Lower leg skin (tissue), 3 donors: ENCODE results near the gene ARPP21.

ENCODE experiments used
- POLR2A ChIP-seq, 2 donors: fragments of 450-650 bp; IDR thresholded peaks; one replicate each; pipeline ENCODE4 v1.6.1; 2016 to 2017; ENCODE audit warnings: antibody characterized with exemption in 2 of 2, mild to moderate bottlenecking in 1 of 2, moderate library complexity in 1 of 2
- TF ChIP-seq, protein P1 (sequence below), 3 donors: fragments of 450-650 bp; IDR thresholded peaks; one replicate each; pipeline ENCODE4 v1.5.1; 2016; ENCODE audit warnings: antibody characterized with exemption in 3 of 3, mild to moderate bottlenecking in 3 of 3, moderate library complexity in 2 of 3

DNA sequence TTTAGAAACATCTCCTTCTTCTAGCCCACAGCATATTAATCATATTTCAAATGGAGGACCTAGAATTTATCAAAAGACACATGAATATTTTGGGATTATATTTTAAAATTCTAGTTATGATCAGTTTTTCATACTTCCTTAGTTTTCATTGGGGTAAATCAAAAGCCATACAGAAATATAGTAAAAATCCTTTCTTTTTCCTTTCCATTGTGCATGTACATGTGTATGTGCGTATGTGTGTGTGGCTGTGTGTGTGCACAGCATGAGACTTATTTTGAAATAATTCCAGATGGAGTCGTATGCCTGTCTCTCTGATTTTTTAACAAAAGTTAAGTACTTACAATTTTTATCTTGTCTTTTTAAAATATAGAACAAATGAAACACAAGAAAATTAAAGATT lies 94.5 kb downstream of the ARPP21 start:
- TF ChIP-seq, protein P1, sequence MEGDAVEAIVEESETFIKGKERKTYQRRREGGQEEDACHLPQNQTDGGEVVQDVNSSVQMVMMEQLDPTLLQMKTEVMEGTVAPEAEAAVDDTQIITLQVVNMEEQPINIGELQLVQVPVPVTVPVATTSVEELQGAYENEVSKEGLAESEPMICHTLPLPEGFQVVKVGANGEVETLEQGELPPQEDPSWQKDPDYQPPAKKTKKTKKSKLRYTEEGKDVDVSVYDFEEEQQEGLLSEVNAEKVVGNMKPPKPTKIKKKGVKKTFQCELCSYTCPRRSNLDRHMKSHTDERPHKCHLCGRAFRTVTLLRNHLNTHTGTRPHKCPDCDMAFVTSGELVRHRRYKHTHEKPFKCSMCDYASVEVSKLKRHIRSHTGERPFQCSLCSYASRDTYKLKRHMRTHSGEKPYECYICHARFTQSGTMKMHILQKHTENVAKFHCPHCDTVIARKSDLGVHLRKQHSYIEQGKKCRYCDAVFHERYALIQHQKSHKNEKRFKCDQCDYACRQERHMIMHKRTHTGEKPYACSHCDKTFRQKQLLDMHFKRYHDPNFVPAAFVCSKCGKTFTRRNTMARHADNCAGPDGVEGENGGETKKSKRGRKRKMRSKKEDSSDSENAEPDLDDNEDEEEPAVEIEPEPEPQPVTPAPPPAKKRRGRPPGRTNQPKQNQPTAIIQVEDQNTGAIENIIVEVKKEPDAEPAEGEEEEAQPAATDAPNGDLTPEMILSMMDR (IDR thresholded peaks at IDR 0.05) = no peak
- no peak for TF ChIP-seq POLR2A (IDR thresholded peaks at IDR 0.05)
